ENCODE results near the gene TNFRSF17. TPM values are rescaled to one million over a fixed set of nuclear protein-coding genes. Genes with fewer than 3 reads are reported as not detected.

TNFRSF17 gene
- total RNA-seq, 1 donor from 2014 or later: not detected

GRCh38 chr16:12002447-12003006 lies 37.5 kb downstream of the TNFRSF17 start:
- Mint-ChIP-seq H3K27ac (ENCODE audit: unreplicated experiment) (no peak overlapping the region), H3K27me3 (ENCODE audit: low read depth) (no peaks in the 10 kb centered on the region), H3K4me1 (ENCODE audit: low read depth) (peaks cover 3% of the 10 kb centered on the region), H3K36me3 (ENCODE audit: low read depth) (peaks cover 3% of the 10 kb centered on the region), H3K4me3 (ENCODE audit: unreplicated experiment) (no peak overlapping the region), H3K9me3 (ENCODE audit: low read depth) (no peaks in the 10 kb centered on the region)
- no peak for DNase-seq (ENCODE audit: low spot score)
- TF ChIP-seq CTCF (IDR thresholded peaks at IDR 0.05): no peak

GRCh38 chr16:12006637-12007036 lies 41.6 kb downstream of the TNFRSF17 start:
- Mint-ChIP-seq H3K4me3 (ENCODE audit: unreplicated experiment) (no peak overlapping the region), H3K27ac (ENCODE audit: unreplicated experiment) (no peak overlapping the region), H3K27me3 (ENCODE audit: low read depth) (no peaks in the 10 kb centered on the region), H3K9me3 (ENCODE audit: low read depth) (no peaks in the 10 kb centered on the region), H3K36me3 (ENCODE audit: low read depth) (no peaks in the 10 kb centered on the region), H3K4me1 (ENCODE audit: low read depth) (peaks cover 5% of the 10 kb centered on the region)
- TF ChIP-seq CTCF (IDR thresholded peaks at IDR 0.05): no peak
- no peak for DNase-seq (ENCODE audit: low spot score)

GRCh38 chr16:12009462-12009861 lies 44.5 kb downstream of the TNFRSF17 start:
- H3K9me3 Mint-ChIP-seq (ENCODE audit: low read depth): no peaks in the 10 kb centered on the region
- no peak for TF ChIP-seq CTCF (IDR thresholded peaks at IDR 0.05)
- no peaks in the 10 kb centered on the region for H3K27me3 Mint-ChIP-seq (ENCODE audit: low read depth)
- H3K4me1 Mint-ChIP-seq (ENCODE audit: low read depth): peaks cover 5% of the 10 kb centered on the region
- no peak overlapping the region for H3K4me3 Mint-ChIP-seq (ENCODE audit: unreplicated experiment)
- no peaks in the 10 kb centered on the region for H3K36me3 Mint-ChIP-seq (ENCODE audit: low read depth)
- no peak overlapping the region for H3K27ac Mint-ChIP-seq (ENCODE audit: unreplicated experiment)
- DNase-seq (ENCODE audit: low spot score): no peak

- no peak overlapping the region for H3K4me3 Mint-ChIP-seq (ENCODE audit: unreplicated experiment)
- H3K9me3 Mint-ChIP-seq (ENCODE audit: low read depth): no peaks in the 10 kb centered on the region
- no peaks in the 10 kb centered on the region for H3K27me3 Mint-ChIP-seq (ENCODE audit: low read depth)
- H3K27ac Mint-ChIP-seq (ENCODE audit: unreplicated experiment): no peak overlapping the region
- H3K4me1 Mint-ChIP-seq (ENCODE audit: low read depth): peaks cover 5% of the 10 kb centered on the region
- TF ChIP-seq CTCF (IDR thresholded peaks at IDR 0.05): no peak
- H3K36me3 Mint-ChIP-seq (ENCODE audit: low read depth): no peaks in the 10 kb centered on the region
- no peak for DNase-seq (ENCODE audit: low spot score)
Measured at GRCh38 chr16:12009922-12010321, 44.9 kb downstream of the TNFRSF17 start.

- H3K4me3 Mint-ChIP-seq (ENCODE audit: unreplicated experiment): no peak overlapping the region
- H3K27me3 Mint-ChIP-seq (ENCODE audit: low read depth): no peaks in the 10 kb centered on the region
- H3K9me3 Mint-ChIP-seq (ENCODE audit: low read depth): no peaks in the 10 kb centered on the region
- no peak overlapping the region for H3K27ac Mint-ChIP-seq (ENCODE audit: unreplicated experiment)
- H3K36me3 Mint-ChIP-seq (ENCODE audit: low read depth): no peaks in the 10 kb centered on the region
- no peak for DNase-seq (ENCODE audit: low spot score)
- H3K4me1 Mint-ChIP-seq (ENCODE audit: low read depth): peaks cover 5% of the 10 kb centered on the region
- no peak for TF ChIP-seq CTCF (IDR thresholded peaks at IDR 0.05)
Measured at GRCh38 chr16:12010388-12011251, 45.6 kb downstream of the TNFRSF17 start.

Measured in chondrocyte (in vitro differentiated cells).